ENCODE results near the gene DR1. TPM values are rescaled to one million over a fixed set of nuclear protein-coding genes. Genes with fewer than 3 reads are reported as not detected.
"Not testable (repeated sequence)": the region's sequence is repeated elsewhere in the genome, so short reads cannot be mapped to it uniquely, and the experiment has no call there.

DR1 gene
- total and polyA plus RNA-seq, 8 donors, result 54.7 to 65.8 (median 60.2) TPM

GRCh38 chr1:93369734-93370133, 24.0 kb downstream of the DR1 start:
- no peaks in the 10 kb centered on the region for H3K9me3 ChIP-seq
- peaks cover 0 to 23% of the 10 kb centered on the region in 2 donors for H3K36me3 ChIP-seq
- TF ChIP-seq CTCF (IDR thresholded peaks at IDR 0.05), result no peak
- no peak for DNase-seq
- no peak overlapping the region for H3K27ac ChIP-seq
- no peak overlapping the region for H3K4me3 ChIP-seq
- no peak for ATAC-seq
- intact Hi-C loops (cut with DNase I), result no loop called here
- no peaks in the 10 kb centered on the region for H3K4me1 ChIP-seq
- no peaks in the 10 kb centered on the region for H3K27me3 ChIP-seq

- no peak overlapping the region for H3K27ac ChIP-seq
- H3K9me3 ChIP-seq, result peaks cover 0 to 8% of the 10 kb centered on the region in 2 donors
- no peaks in the 10 kb centered on the region for H3K27me3 ChIP-seq
- no peak for TF ChIP-seq CTCF (IDR thresholded peaks at IDR 0.05)
- no peaks in the 10 kb centered on the region for H3K36me3 ChIP-seq
- no peak overlapping the region for H3K4me3 ChIP-seq
- no peaks in the 10 kb centered on the region for H3K4me1 ChIP-seq
- DNase-seq (no peak), ATAC-seq (no peak)
- intact Hi-C loops (cut with DNase I), result no loop called here
Measured at GRCh38 chr1:93374334-93375106, 28.8 kb downstream of the DR1 start.

- intact Hi-C loops (cut with DNase I), result no loop called here
- TF ChIP-seq CTCF (IDR thresholded peaks at IDR 0.05), result no peak
Measured at GRCh38 chr1:93384656-93385055, 38.9 kb downstream of the DR1 start.

GRCh38 chr1:93386268-93386667, 40.6 kb downstream of the DR1 start:
- peaks cover 0 to 20% of the 10 kb centered on the region in 2 donors for H3K9me3 ChIP-seq
- H3K27ac ChIP-seq; H3K4me1 ChIP-seq; H3K4me3 ChIP-seq; intact Hi-C loops (cut with DNase I); H3K27me3 ChIP-seq; H3K36me3 ChIP-seq; DNase-seq; ATAC-seq: not testable (repeated sequence)

More at GRCh38 chr1:93384656-93385055, 38.9 kb downstream of the DR1 start:
- Histone ChIP-seq H3K27me3 (no peaks in the 10 kb centered on the region), H3K9me3 (peaks cover 0 to 20% of the 10 kb centered on the region in 2 donors), H3K4me3 (no peak overlapping the region), H3K4me1 (no peaks in the 10 kb centered on the region), H3K36me3 (no peaks in the 10 kb centered on the region), H3K27ac (no peak overlapping the region)
- DNase-seq, result no peak
- no peak for ATAC-seq

GRCh38 chr1:93394514-93394913, 48.8 kb downstream of the DR1 start:
- no peak for TF ChIP-seq CTCF (IDR thresholded peaks at IDR 0.05)
- intact Hi-C loops (cut with DNase I), result no loop called here

GRCh38 chr1:93395195-93395594, 49.5 kb downstream of the DR1 start:
- no peak for ATAC-seq
- Histone ChIP-seq H3K4me3 (no peak overlapping the region), H3K4me1 (no peaks in the 10 kb centered on the region), H3K36me3 (no peaks in the 10 kb centered on the region), H3K27me3 (no peaks in the 10 kb centered on the region), H3K27ac (no peak overlapping the region), H3K9me3 (no peaks in the 10 kb centered on the region)
- intact Hi-C loops (cut with DNase I), result no loop called here
- DNase-seq, result no peak
- no peak for TF ChIP-seq CTCF (IDR thresholded peaks at IDR 0.05)

More at GRCh38 chr1:93394514-93394913, 48.8 kb downstream of the DR1 start:
- no peak overlapping the region for H3K27ac ChIP-seq
- H3K4me3 ChIP-seq, result no peak overlapping the region
- H3K4me1 ChIP-seq, result no peaks in the 10 kb centered on the region
- no peaks in the 10 kb centered on the region for H3K36me3 ChIP-seq
- ATAC-seq (no peak), DNase-seq (no peak)
- H3K27me3 ChIP-seq, result no peaks in the 10 kb centered on the region
- no peaks in the 10 kb centered on the region for H3K9me3 ChIP-seq

Data from left lung (tissue), 10 donors.